Neural progenitor cell (in vitro differentiated cells): ENCODE measurements around the gene LRRC9. TPM values are rescaled to one million over a fixed set of nuclear protein-coding genes. Genes with fewer than 3 reads are reported as not detected.

Experiments
- DNase-seq: peaks from one replicate; pipeline ENCODE4 v3.0.0-alpha.2; 2016; ENCODE audit warnings: low spot score
- H2AFZ ChIP-seq: fragments of 200-600 bp; sonication (generic); replicated peaks from 2 replicates; pipeline ENCODE4 v1.6.1; 2016; ENCODE audit warnings: antibody characterized with exemption
- H3F3A ChIP-seq: fragments of 200-600 bp; sonication (generic); 2 replicates; pipeline ENCODE4 v1.6.1; 2016; ENCODE audit warnings: antibody characterized with exemption, low read depth
- H3K27ac ChIP-seq: fragments of 200-600 bp; sonication (generic); 2 replicates; pipeline ENCODE4 v1.5.1; 2016; ENCODE audit warnings: mild to moderate bottlenecking
- H3K27me3 ChIP-seq: fragments of 200-600 bp; sonication (generic); 2 replicates; pipeline ENCODE4 v1.6.1; 2016; ENCODE audit warnings: mild to moderate bottlenecking, moderate library complexity
- H3K36me3 ChIP-seq: fragments of 200-600 bp; sonication (generic); 2 replicates; pipeline ENCODE4 v1.5.1; 2016
- H3K4me1 ChIP-seq: fragments of 200-600 bp; sonication (generic); 2 replicates; pipeline ENCODE4 v1.6.1; 2016; ENCODE audit warnings: mixed run types
- H3K4me2 ChIP-seq: fragments of 200-600 bp; sonication (generic); 2 replicates; pipeline ENCODE4 v1.6.1; 2016
- H3K4me3 ChIP-seq: fragments of 200-600 bp; sonication (generic); 2 replicates; pipeline ENCODE4 v1.5.1; 2016
- H3K79me2 ChIP-seq: fragments of 200-600 bp; sonication (generic); 2 replicates; pipeline ENCODE4 v1.6.1; 2016; ENCODE audit warnings: low read depth
- H3K9ac ChIP-seq: fragments of 200-600 bp; sonication (generic); 2 replicates; pipeline ENCODE4 v1.6.1; 2016
- H3K9me3 ChIP-seq: fragments of 200-600 bp; sonication (generic); 2 replicates; pipeline ENCODE4 v1.5.1; 2016; ENCODE audit warnings: low read depth
- H4K20me1 ChIP-seq: fragments of 200-600 bp; sonication (generic); 2 replicates; pipeline ENCODE4 v1.6.1; 2016; ENCODE audit warnings: low read depth
- H3K27ac Mint-ChIP-seq: 3 replicates; pipeline ENCODE4 v1.8.0; 2021; ENCODE audit warnings: mixed read lengths
- H3K27me3 Mint-ChIP-seq: 2 replicates; pipeline ENCODE4 v1.8.0; 2022; ENCODE audit warnings: low read depth, mild to moderate bottlenecking, inconsistent platforms, moderate library complexity, mixed read lengths; ENCODE audit not compliant: insufficient read depth
- H3K36me3 Mint-ChIP-seq: 3 replicates; pipeline ENCODE4 v1.8.0; 2021; ENCODE audit warnings: mixed read lengths
- H3K4me1 Mint-ChIP-seq: 3 replicates; pipeline ENCODE4 v1.8.0; 2021; ENCODE audit warnings: mixed read lengths
- H3K4me3 Mint-ChIP-seq: 3 replicates; pipeline ENCODE4 v1.8.0; 2021; ENCODE audit warnings: mild to moderate bottlenecking, moderate library complexity, mixed read lengths
- H3K9me3 Mint-ChIP-seq: 3 replicates; pipeline ENCODE4 v1.8.0; 2020; ENCODE audit warnings: mixed read lengths
- EZH2 ChIP-seq: fragments of 200-600 bp; sonication (generic); IDR thresholded peaks from 2 replicates; pipeline ENCODE4 v1.6.1; 2017; ENCODE audit warnings: antibody characterized with exemption, mild to moderate bottlenecking, moderate library complexity
- EZH2phosphoT487 ChIP-seq: fragments of 200-600 bp; sonication (generic); IDR thresholded peaks from 2 replicates; pipeline ENCODE4 v1.6.1; 2017; ENCODE audit warnings: antibody characterized with exemption
- total RNA-seq: library from RNA; depleted of rRNA; stranded (reverse); fragments of >200 nt; gene quantifications from 2 replicates; pipeline ENCODE4 v1.2.3, GENCODE V29; 2015; ENCODE audit warnings: low replicate concordance
- TF ChIP-seq, protein P1 (sequence below): fragments of 200-600 bp; sonication (generic); IDR thresholded peaks from 2 replicates; pipeline ENCODE4 v1.5.1; 2017; ENCODE audit warnings: antibody characterized with exemption, mild to moderate bottlenecking

The LRRC9 gene
- total RNA-seq, 1 donor from 2014 or later = 2.1 TPM

- Mint-ChIP-seq H3K9me3 (no peaks in the 10 kb centered on the region), H3K36me3 (no peaks in the 10 kb centered on the region), H3K27me3 (peaks cover 2% of the 10 kb centered on the region), H3K27ac (no peak overlapping the region), H3K4me3 (no peak overlapping the region), H3K4me1 (no peaks in the 10 kb centered on the region)
- no peaks in the 10 kb centered on the region for H3K36me3 ChIP-seq
- H3K9ac ChIP-seq = no peak overlapping the region
- H3K4me2 ChIP-seq = no peak overlapping the region
- H3K4me3 ChIP-seq = no peak overlapping the region
- no peak overlapping the region for H3K27ac ChIP-seq
- no peaks in the 10 kb centered on the region for H4K20me1 ChIP-seq
- no peaks in the 10 kb centered on the region for H3F3A ChIP-seq
- no peaks in the 10 kb centered on the region for H3K9me3 ChIP-seq
- no peaks in the 10 kb centered on the region for H3K27me3 ChIP-seq
- DNase-seq = no peak
- H2AFZ ChIP-seq = no peak overlapping the region
- TF ChIP-seq EZH2phosphoT487 (no peak), EZH2 (no peak)
- TF ChIP-seq, protein P1, sequence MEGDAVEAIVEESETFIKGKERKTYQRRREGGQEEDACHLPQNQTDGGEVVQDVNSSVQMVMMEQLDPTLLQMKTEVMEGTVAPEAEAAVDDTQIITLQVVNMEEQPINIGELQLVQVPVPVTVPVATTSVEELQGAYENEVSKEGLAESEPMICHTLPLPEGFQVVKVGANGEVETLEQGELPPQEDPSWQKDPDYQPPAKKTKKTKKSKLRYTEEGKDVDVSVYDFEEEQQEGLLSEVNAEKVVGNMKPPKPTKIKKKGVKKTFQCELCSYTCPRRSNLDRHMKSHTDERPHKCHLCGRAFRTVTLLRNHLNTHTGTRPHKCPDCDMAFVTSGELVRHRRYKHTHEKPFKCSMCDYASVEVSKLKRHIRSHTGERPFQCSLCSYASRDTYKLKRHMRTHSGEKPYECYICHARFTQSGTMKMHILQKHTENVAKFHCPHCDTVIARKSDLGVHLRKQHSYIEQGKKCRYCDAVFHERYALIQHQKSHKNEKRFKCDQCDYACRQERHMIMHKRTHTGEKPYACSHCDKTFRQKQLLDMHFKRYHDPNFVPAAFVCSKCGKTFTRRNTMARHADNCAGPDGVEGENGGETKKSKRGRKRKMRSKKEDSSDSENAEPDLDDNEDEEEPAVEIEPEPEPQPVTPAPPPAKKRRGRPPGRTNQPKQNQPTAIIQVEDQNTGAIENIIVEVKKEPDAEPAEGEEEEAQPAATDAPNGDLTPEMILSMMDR = no peak
- no peaks in the 10 kb centered on the region for H3K4me1 ChIP-seq
- H3K79me2 ChIP-seq = no peaks in the 10 kb centered on the region
These were observed 138.1 kb downstream of the LRRC9 start for GRCh38 chr14:60058087-60058486.

GRCh38 chr14:60061371-60061770 lies 141.4 kb downstream of the LRRC9 start:
- Histone ChIP-seq H3F3A (no peaks in the 10 kb centered on the region), H3K4me3 (no peak overlapping the region), H3K9me3 (no peaks in the 10 kb centered on the region), H3K4me2 (no peak overlapping the region), H4K20me1 (no peaks in the 10 kb centered on the region), H3K4me1 (no peaks in the 10 kb centered on the region), H3K9ac (no peak overlapping the region), H3K36me3 (no peaks in the 10 kb centered on the region), H2AFZ (no peak overlapping the region), H3K27me3 (no peaks in the 10 kb centered on the region), H3K27ac (no peak overlapping the region), H3K79me2 (no peaks in the 10 kb centered on the region)
- no peaks in the 10 kb centered on the region for H3K36me3 Mint-ChIP-seq
- TF ChIP-seq EZH2 (no peak), EZH2phosphoT487 (no peak)
- TF ChIP-seq, protein P1 = no peak
- no peaks in the 10 kb centered on the region for H3K9me3 Mint-ChIP-seq
- no peak for DNase-seq
- no peaks in the 10 kb centered on the region for H3K4me1 Mint-ChIP-seq
- no peak overlapping the region for H3K4me3 Mint-ChIP-seq
- H3K27me3 Mint-ChIP-seq = no peaks in the 10 kb centered on the region
- H3K27ac Mint-ChIP-seq = no peak overlapping the region

DNA sequence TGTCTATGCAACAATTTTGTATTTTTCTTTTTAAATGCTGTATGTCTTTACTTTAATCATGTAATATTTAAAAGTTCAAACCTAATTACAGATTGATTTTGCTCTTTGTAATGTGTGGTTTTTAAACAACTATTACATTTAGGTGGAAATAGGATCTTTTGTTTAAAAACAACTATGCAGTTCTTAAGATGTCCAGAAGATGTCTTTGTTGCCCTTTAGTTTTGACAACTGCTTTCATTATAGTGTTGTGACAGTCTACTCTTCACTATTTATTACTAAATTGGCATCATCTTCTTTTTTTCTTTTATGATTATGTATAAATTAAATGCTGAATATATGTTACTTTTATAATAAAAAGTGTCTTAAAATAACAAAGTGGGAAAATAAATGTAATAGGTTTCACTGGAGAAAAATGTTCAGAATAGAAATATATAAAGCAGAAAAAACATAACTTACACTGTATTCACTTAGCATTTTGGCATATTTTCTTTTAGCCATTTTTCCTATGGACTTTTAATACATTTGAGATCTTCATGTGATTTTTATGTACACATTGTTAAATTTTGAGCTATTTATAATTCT lies 144.6 kb downstream of the LRRC9 start:
- H3F3A ChIP-seq = no peaks in the 10 kb centered on the region
- H2AFZ ChIP-seq = no peak overlapping the region
- H3K4me1 ChIP-seq = peaks cover 12% of the 10 kb centered on the region
- H3K9me3 Mint-ChIP-seq = no peaks in the 10 kb centered on the region
- no peak overlapping the region for H3K9ac ChIP-seq
- peak; percentile 18 for DNase-seq
- H3K79me2 ChIP-seq = no peaks in the 10 kb centered on the region
- H3K27ac ChIP-seq = no peak overlapping the region
- peaks cover 6% of the 10 kb centered on the region for H3K4me1 Mint-ChIP-seq
- TF ChIP-seq EZH2 = no peak
- TF ChIP-seq, protein P1 = peak; percentile 52
- H3K36me3 Mint-ChIP-seq = no peaks in the 10 kb centered on the region
- H3K4me2 ChIP-seq = no peak overlapping the region
- no peaks in the 10 kb centered on the region for H3K36me3 ChIP-seq
- no peaks in the 10 kb centered on the region for H3K9me3 ChIP-seq
- H3K27me3 Mint-ChIP-seq = no peaks in the 10 kb centered on the region
- H3K27me3 ChIP-seq = no peaks in the 10 kb centered on the region
- no peak overlapping the region for H3K27ac Mint-ChIP-seq
- no peaks in the 10 kb centered on the region for H4K20me1 ChIP-seq
- no peak overlapping the region for H3K4me3 ChIP-seq
- no peak overlapping the region for H3K4me3 Mint-ChIP-seq
